MCF 10A (cell line): ENCODE results near the gene CEBPA. TPM values are rescaled to one million over a fixed set of nuclear protein-coding genes. Genes with fewer than 3 reads are reported as not detected.

Source experiments
- BruUV-seq: library from RNA; stranded (reverse); fragments of 400-500 nt; replicated peaks from 2 replicates; lab custom pipeline; 2021; lab: Mats Ljungman, UMichigan
- CTCF ChIA-PET: fragments of 300-600 bp; sonication (Branson Sonifier 250); formaldehyde crosslinking; extraction: SDS; loops from one replicate; lab custom pipeline; 2021; ENCODE audit warnings: antibody characterized with exemption, inconsistent platforms; lab: Yijun Ruan, JAX
- POLR2A ChIA-PET: fragments of 300-600, 350-650 bp; sonication (Branson Sonifier 250); formaldehyde crosslinking; extraction: SDS; loops from one replicate; lab custom pipeline; 2020; ENCODE audit warnings: antibody characterized with exemption, inconsistent platforms; lab: Yijun Ruan, JAX
- DNase-seq: peaks from one replicate; pipeline ENCODE4 v3.0.0-alpha.2; 2018; ENCODE audit not compliant: unreplicated experiment
- H3K27ac Mint-ChIP-seq: one replicate; pipeline ENCODE4 v1.8.0; 2022; ENCODE audit warnings: mild to moderate bottlenecking, low read depth, mixed read lengths; ENCODE audit not compliant: unreplicated experiment
- H3K27me3 Mint-ChIP-seq: one replicate; pipeline ENCODE4 v1.8.0; 2022; ENCODE audit warnings: mixed read lengths; ENCODE audit not compliant: insufficient read depth, unreplicated experiment
- H3K36me3 Mint-ChIP-seq: one replicate; pipeline ENCODE4 v1.8.0; 2022; ENCODE audit warnings: mild to moderate bottlenecking, moderate library complexity, mixed read lengths; ENCODE audit not compliant: insufficient read depth, unreplicated experiment
- H3K4me1 Mint-ChIP-seq: one replicate; pipeline ENCODE4 v1.8.0; 2022; ENCODE audit warnings: mixed read lengths; ENCODE audit not compliant: insufficient read depth, unreplicated experiment
- H3K4me3 Mint-ChIP-seq: one replicate; pipeline ENCODE4 v1.8.0; 2022; ENCODE audit warnings: mild to moderate bottlenecking, moderate library complexity, mixed read lengths; ENCODE audit not compliant: unreplicated experiment
- H3K9me3 Mint-ChIP-seq: one replicate; pipeline ENCODE4 v1.8.0; 2022; ENCODE audit warnings: mixed read lengths; ENCODE audit not compliant: unreplicated experiment
- intact Hi-C: fragments of 100-400 bp; cut with micrococcal nuclease; formaldehyde crosslinking; loops from 2 replicates; pipeline ENCODE4 v1.14.1; 2022
- total RNA-seq: library from RNA; stranded (reverse); gene quantifications from 2 replicates; pipeline ENCODE4 v1.2.3, GENCODE V29; 2022
- TF ChIP-seq, protein P1 (sequence below): fragments of 200-600 bp; IDR thresholded peaks from one replicate; pipeline ENCODE4 v1.8.0; 2022; ENCODE audit warnings: antibody characterized with exemption, mild to moderate bottlenecking; ENCODE audit not compliant: unreplicated experiment

Gene CEBPA
- total RNA-seq, 1 experiment from 2014 or later: 4.7 TPM

DNA sequence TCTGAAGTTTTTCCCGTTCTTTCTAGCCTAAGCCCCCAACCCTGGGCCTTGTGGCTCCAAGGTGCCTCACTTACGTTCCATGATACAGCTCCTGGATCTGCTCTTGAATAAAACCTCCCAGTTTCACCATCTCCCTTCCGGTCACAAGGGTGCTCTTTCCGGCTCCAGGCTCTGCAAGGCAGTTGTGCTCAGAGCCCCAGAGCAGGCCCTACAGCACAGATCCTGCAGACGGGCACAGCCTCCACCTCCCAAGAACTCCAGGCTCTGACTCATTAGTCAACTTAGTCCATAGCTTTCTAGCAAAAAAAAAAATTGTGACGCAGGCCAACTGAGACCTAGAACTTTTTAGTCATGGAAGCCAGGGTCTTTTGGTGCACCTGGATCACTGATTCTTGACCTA lies 42.8 kb downstream of the CEBPA start:
- H3K27me3 Mint-ChIP-seq: no peaks in the 10 kb centered on the region
- DNase-seq: no peak
- H3K36me3 Mint-ChIP-seq: no peaks in the 10 kb centered on the region
- no peaks in the 10 kb centered on the region for H3K9me3 Mint-ChIP-seq
- no TSS peak for BruUV-seq
- TF ChIP-seq, protein P1, sequence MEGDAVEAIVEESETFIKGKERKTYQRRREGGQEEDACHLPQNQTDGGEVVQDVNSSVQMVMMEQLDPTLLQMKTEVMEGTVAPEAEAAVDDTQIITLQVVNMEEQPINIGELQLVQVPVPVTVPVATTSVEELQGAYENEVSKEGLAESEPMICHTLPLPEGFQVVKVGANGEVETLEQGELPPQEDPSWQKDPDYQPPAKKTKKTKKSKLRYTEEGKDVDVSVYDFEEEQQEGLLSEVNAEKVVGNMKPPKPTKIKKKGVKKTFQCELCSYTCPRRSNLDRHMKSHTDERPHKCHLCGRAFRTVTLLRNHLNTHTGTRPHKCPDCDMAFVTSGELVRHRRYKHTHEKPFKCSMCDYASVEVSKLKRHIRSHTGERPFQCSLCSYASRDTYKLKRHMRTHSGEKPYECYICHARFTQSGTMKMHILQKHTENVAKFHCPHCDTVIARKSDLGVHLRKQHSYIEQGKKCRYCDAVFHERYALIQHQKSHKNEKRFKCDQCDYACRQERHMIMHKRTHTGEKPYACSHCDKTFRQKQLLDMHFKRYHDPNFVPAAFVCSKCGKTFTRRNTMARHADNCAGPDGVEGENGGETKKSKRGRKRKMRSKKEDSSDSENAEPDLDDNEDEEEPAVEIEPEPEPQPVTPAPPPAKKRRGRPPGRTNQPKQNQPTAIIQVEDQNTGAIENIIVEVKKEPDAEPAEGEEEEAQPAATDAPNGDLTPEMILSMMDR: no peak
- H3K4me3 Mint-ChIP-seq: no peak overlapping the region
- intact Hi-C loops: no loop called here
- CTCF ChIA-PET: interaction anchor here (0.6 to 2.2 kb wide), 9 partner anchors 10 to 171 kb away, joined by 3 to 8 read pairs (median 3); partner anchors contain the start of gene CEBPA
- H3K27ac Mint-ChIP-seq: no peak overlapping the region
- no peaks in the 10 kb centered on the region for H3K4me1 Mint-ChIP-seq
- POLR2A ChIA-PET: interaction anchor here (1.2 kb wide), 1 partner anchor 33 kb away, joined by 5 read pairs; no protein-coding TSS in a partner anchor

DNA sequence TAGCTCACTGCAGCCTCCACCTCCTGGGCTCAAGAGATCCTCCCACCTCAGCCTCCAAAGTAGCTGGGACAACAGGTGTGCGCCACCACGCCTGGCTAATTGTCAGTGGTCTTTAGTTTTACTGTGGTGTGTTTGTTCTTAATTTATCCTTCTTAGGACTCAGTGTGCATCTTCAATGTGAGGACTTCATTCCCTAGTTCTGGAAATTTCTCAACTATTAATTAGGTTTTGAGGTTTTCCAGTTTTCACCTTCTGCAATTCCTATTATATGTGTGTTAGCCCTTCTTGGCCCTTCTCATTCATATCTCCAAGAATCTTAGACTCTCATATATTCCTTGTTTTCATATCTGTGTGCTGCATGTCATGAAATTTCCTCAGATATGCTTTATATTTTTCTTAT lies 44.5 kb downstream of the CEBPA start:
- TF ChIP-seq, protein P1: no peak
- intact Hi-C loops: no loop called here
- Mint-ChIP-seq H3K4me3 (no peak overlapping the region), H3K36me3 (no peaks in the 10 kb centered on the region), H3K9me3 (no peaks in the 10 kb centered on the region), H3K27me3 (no peaks in the 10 kb centered on the region), H3K4me1 (no peaks in the 10 kb centered on the region), H3K27ac (no peak overlapping the region)
- BruUV-seq: no TSS peak
- ChIA-PET POLR2A (no interaction called here), CTCF (interaction anchor here (0.6 to 2.2 kb wide), 5 partner anchors 11 to 430 kb away, joined by 3 to 8 read pairs (median 5); no protein-coding TSS in a partner anchor)
- no peak for DNase-seq

DNA sequence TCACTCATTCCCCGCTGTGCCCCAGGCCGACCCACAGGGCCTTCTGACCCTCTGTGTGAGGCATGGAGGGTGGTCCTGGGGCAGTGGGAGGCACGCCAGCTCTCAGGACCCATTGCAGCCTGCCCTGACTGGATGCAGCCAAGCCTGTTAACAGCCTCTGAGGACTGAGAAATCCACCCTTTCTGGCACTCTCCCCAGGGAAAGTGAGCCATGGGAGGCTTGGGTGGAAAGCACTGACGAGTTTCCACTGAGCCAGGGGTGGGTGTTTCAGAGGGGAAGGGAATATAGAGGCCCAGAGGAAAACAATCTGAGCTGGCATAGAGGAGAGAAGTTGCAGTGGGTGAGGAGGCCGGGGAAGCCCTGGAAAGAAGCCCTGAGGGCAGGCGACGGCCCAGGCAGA lies 46.1 kb downstream of the CEBPA start:
- CTCF ChIA-PET: interaction anchor here (0.5 to 1.1 kb wide), 7 partner anchors 10 to 314 kb away, joined by 3 to 9 read pairs (median 3); no protein-coding TSS in a partner anchor
- TF ChIP-seq, protein P1: no peak

DNA sequence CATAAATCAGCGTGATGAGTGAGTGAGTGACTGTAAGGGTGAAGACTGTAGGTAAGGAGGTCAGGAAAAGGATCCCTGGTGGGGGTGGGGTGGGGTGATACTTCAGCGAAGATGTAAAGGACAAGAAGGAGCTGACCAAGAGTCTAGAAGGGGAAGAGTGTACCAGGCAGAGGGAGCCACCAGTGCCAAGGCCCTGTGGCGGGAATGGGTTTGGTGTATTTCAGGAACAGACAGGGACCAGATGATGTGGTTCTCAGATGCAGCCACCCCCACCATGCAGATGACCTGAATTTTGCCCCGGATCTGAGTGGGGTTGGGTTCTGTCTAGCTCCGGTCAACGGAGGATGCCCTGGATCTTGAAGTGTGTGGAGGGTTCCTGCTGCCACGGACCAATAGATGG lies 46.6 kb downstream of the CEBPA start:
- TF ChIP-seq, protein P1: no peak
- H3K27ac Mint-ChIP-seq: no peak overlapping the region
- ChIA-PET POLR2A (interaction anchor here (0.6 to 1.5 kb wide), 2 partner anchors 8 to 11 kb away, joined by 4 to 5 read pairs; no protein-coding TSS in a partner anchor), CTCF (interaction anchor here (0.7 to 3.0 kb wide), 7 partner anchors 9 to 314 kb away, joined by 3 to 14 read pairs (median 4); no protein-coding TSS in a partner anchor)
- no peak overlapping the region for H3K4me3 Mint-ChIP-seq
- no peaks in the 10 kb centered on the region for H3K27me3 Mint-ChIP-seq
- H3K4me1 Mint-ChIP-seq: no peaks in the 10 kb centered on the region
- no peak for DNase-seq
- BruUV-seq: no TSS peak
- H3K9me3 Mint-ChIP-seq: no peaks in the 10 kb centered on the region
- intact Hi-C loops: no loop called here
- no peaks in the 10 kb centered on the region for H3K36me3 Mint-ChIP-seq

More for the DNA sequence above, 46.1 kb downstream of the CEBPA start:
- H3K27me3 Mint-ChIP-seq: no peaks in the 10 kb centered on the region
- H3K4me3 Mint-ChIP-seq: no peak overlapping the region
- H3K36me3 Mint-ChIP-seq: no peaks in the 10 kb centered on the region
- intact Hi-C loops: no loop called here
- H3K27ac Mint-ChIP-seq: no peak overlapping the region
- H3K4me1 Mint-ChIP-seq: no peaks in the 10 kb centered on the region
- DNase-seq: no peak
- POLR2A ChIA-PET: interaction anchor here (0.6 to 1.5 kb wide), 2 partner anchors 8 to 10 kb away, joined by 4 to 5 read pairs; no protein-coding TSS in a partner anchor
- no TSS peak for BruUV-seq
- H3K9me3 Mint-ChIP-seq: no peaks in the 10 kb centered on the region
